GM18498 (cell line): ENCODE results near the gene CD109.
A peak's percentile ranks its signal among the peaks of the same experiment; 100 is the strongest.
"Not testable (repeated sequence)": the region's sequence is repeated elsewhere in the genome, so short reads cannot be mapped to it uniquely, and the experiment has no call there.

ENCODE experiments used
- ATAC-seq: cut with Tn5 transposase; IDR thresholded peaks from one replicate; pipeline ENCODE4 v1.9.1; 2021; ENCODE audit warnings: mild to moderate bottlenecking, moderate library complexity; ENCODE audit not compliant: unreplicated experiment

Gene CD109

GRCh38 chr6:73784726-73785505 lies 88.9 kb downstream of the CD109 start:
- no peak for ATAC-seq

- ATAC-seq: no peak
These were observed 94.6 kb downstream of the CD109 start for GRCh38 chr6:73790574-73790973.

- no peak for ATAC-seq
These were observed 95.3 kb downstream of the CD109 start for GRCh38 chr6:73791336-73791735.

- no peak for ATAC-seq
These were observed 96.7 kb downstream of the CD109 start for GRCh38 chr6:73792738-73793137.

- ATAC-seq: no peak
These were observed 100.9 kb downstream of the CD109 start for GRCh38 chr6:73796881-73797280.

- ATAC-seq: no peak
These were observed 101.9 kb downstream of the CD109 start for GRCh38 chr6:73797861-73798260.

GRCh38 chr6:73798592-73798991 lies 102.6 kb downstream of the CD109 start:
- peak; percentile 66 for ATAC-seq

- ATAC-seq: no peak
These were observed 105.0 kb downstream of the CD109 start for GRCh38 chr6:73800997-73801396.

- no peak for ATAC-seq
These were observed 105.8 kb downstream of the CD109 start for GRCh38 chr6:73801652-73802268.

GRCh38 chr6:73802366-73802765 lies 106.4 kb downstream of the CD109 start:
- no peak for ATAC-seq

- no peak for ATAC-seq
These were observed 107.7 kb downstream of the CD109 start for GRCh38 chr6:73803562-73804241.

- not testable (repeated sequence) for ATAC-seq
These were observed 109.2 kb downstream of the CD109 start for GRCh38 chr6:73805221-73805620.

- not testable (repeated sequence) for ATAC-seq
These were observed 110.0 kb downstream of the CD109 start for GRCh38 chr6:73805982-73806381.

GRCh38 chr6:73811706-73812105 lies 115.7 kb downstream of the CD109 start:
- no peak for ATAC-seq

- peak; percentile 72 for ATAC-seq
These were observed 121.2 kb downstream of the CD109 start for GRCh38 chr6:73817253-73817652.

GRCh38 chr6:73823046-73823735 lies 127.2 kb downstream of the CD109 start:
- ATAC-seq: no peak

- ATAC-seq: no peak
These were observed 127.8 kb downstream of the CD109 start for GRCh38 chr6:73823832-73824231.

- ATAC-seq: no peak
These were observed 130.6 kb downstream of the CD109 start for GRCh38 chr6:73826571-73826970.

- ATAC-seq: peak; percentile 65
These were observed 134.1 kb downstream of the CD109 start for GRCh38 chr6:73830119-73830518.

GRCh38 chr6:73832313-73832712 lies 136.3 kb downstream of the CD109 start:
- ATAC-seq: no peak

- ATAC-seq: not testable (repeated sequence)
These were observed 148.7 kb downstream of the CD109 start for GRCh38 chr6:73844696-73845095.
